WTC11 (cell line): ENCODE data around the gene CST3.

ENCODE experiments used
- CREM ChIP-seq: sonication (generic); formaldehyde crosslinking; IDR thresholded peaks from 2 replicates; pipeline ENCODE4 v1.8.1; 2022; ENCODE audit warnings: mild to moderate bottlenecking, missing genetic modification reagents, moderate library complexity
- FOXP4 ChIP-seq: sonication (generic); formaldehyde crosslinking; IDR thresholded peaks from 2 replicates; pipeline ENCODE4 v1.8.0; 2022; ENCODE audit warnings: mild to moderate bottlenecking, missing genetic modification reagents
- MLX ChIP-seq: sonication (generic); formaldehyde crosslinking; IDR thresholded peaks from 2 replicates; pipeline ENCODE4 v1.8.1; 2023; ENCODE audit warnings: mild to moderate bottlenecking, missing genetic modification reagents, moderate library complexity
- MXD4 ChIP-seq: fragments of 250-450 bp; sonication (Bioruptor Pico); IDR thresholded peaks from 2 replicates; pipeline ENCODE4 v1.8.0; 2021; ENCODE audit warnings: mild to moderate bottlenecking, moderate library complexity, borderline replicate concordance
- SP1 ChIP-seq: sonication (generic); formaldehyde crosslinking; conservative IDR thresholded peaks from 2 replicates; pipeline ENCODE4 v1.8.1; 2022; ENCODE audit warnings: missing genetic modification reagents
- ZNF532 ChIP-seq: fragments of 250-450 bp; sonication (Bioruptor Pico); IDR thresholded peaks from 2 replicates; pipeline ENCODE4 v1.9.0; 2021; ENCODE audit warnings: mild to moderate bottlenecking, borderline replicate concordance
- TF ChIP-seq, protein P1 (sequence below): fragments of 200-600 bp; IDR thresholded peaks from 2 replicates; pipeline ENCODE4 v1.8.0; 2022; ENCODE audit warnings: antibody characterized with exemption

DNA sequence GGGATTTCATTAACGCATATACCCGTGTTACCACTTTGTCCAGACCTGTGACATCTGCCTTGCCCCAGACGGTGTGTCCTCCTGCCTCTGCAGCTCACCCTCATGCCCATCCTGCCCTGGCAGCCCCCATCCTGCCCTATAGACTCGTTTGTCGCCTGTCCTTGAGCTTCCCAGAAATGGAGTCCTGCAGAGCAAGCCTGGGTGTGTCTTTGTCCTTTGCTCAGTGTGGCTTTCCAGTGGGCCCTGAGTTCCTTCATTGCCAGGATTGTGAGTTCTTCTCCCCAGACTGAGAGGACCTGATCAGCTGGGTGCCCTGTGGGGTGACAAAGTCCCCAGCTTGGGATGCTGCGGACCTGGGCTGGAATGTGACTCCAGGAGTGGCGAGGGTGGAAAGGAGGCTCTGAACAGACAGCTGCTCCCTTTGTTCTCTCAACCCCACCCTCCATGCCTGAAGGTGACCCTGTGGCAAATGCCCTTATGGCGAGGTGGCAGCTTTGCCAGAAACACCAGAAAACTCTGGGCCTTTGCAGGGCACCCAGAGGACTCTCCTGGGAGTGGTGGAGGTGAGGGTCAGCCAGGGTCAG, 2.4 kb upstream of the CST3 start:
- no peak for TF ChIP-seq SP1 (CRISPR knock-in tag)
- TF ChIP-seq, protein P1, sequence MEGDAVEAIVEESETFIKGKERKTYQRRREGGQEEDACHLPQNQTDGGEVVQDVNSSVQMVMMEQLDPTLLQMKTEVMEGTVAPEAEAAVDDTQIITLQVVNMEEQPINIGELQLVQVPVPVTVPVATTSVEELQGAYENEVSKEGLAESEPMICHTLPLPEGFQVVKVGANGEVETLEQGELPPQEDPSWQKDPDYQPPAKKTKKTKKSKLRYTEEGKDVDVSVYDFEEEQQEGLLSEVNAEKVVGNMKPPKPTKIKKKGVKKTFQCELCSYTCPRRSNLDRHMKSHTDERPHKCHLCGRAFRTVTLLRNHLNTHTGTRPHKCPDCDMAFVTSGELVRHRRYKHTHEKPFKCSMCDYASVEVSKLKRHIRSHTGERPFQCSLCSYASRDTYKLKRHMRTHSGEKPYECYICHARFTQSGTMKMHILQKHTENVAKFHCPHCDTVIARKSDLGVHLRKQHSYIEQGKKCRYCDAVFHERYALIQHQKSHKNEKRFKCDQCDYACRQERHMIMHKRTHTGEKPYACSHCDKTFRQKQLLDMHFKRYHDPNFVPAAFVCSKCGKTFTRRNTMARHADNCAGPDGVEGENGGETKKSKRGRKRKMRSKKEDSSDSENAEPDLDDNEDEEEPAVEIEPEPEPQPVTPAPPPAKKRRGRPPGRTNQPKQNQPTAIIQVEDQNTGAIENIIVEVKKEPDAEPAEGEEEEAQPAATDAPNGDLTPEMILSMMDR, result no peak
- TF ChIP-seq FOXP4, result no peak
- no peak for TF ChIP-seq MXD4
- TF ChIP-seq MLX (CRISPR knock-in tag), result no peak
- TF ChIP-seq CREM (CRISPR knock-in tag), result no peak
- no peak for TF ChIP-seq ZNF532 (CRISPR knock-in tag)
